GM21717 (cell line): ENCODE results near the gene CFAP99.

Experiments used
- ATAC-seq: cut with Tn5 transposase; IDR thresholded peaks from one replicate; pipeline ENCODE4 v1.9.1; 2021; ENCODE audit warnings: mild to moderate bottlenecking, moderate library complexity; ENCODE audit not compliant: unreplicated experiment

Gene CFAP99

DNA sequence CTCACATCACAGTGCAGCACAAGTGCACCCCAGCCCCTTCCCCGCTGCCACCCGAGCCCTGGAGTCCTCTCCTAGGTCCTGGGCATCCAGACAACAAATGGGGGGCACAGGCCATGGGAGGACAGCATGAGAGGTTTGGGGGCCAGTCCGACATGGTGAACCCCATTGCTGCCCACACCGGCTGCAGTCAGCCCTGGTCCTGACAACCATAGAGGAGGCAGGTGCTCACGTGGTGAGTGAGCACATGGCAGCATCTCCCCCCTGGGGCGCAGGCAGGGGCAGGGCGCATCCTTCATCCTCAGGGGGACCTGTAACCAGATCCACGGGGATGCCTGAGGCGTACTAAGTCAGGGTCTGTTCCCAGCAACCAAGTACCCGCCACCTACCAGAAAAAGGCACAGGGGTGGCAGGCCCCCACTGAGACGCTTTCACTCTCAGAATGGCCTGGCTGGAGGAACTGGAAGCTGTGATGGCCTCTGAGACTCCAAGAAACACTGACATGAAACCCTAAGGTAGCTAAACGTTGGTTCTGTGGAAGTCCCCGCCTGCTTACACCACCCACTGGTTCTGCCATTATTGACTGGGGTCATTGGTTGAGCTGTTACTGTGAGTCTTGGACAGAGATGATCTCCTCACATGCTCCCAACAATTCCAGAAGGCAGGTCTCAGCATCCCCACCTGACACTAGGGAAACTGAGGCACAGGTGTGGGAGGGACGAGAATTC, 6.8 kb upstream of the CFAP99 start:
- ATAC-seq: peak; percentile 29

DNA sequence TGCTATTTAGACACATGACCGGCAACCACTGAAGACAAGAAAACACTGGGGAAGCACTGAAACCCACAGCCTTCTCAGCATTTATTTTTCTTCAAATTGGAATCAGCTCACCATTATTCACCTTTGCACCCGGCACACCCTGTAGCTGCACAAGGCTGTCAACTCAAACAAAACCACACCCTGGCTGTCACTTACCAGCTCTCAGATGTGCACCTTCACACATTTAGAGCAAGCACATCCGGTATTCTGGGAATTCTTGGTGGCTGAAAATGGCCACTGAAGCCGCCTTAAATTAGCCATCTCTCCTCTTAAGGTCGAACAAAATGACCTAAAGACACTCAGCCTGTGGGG, 6.2 kb upstream of the CFAP99 start:
- ATAC-seq: peak; percentile 35

DNA sequence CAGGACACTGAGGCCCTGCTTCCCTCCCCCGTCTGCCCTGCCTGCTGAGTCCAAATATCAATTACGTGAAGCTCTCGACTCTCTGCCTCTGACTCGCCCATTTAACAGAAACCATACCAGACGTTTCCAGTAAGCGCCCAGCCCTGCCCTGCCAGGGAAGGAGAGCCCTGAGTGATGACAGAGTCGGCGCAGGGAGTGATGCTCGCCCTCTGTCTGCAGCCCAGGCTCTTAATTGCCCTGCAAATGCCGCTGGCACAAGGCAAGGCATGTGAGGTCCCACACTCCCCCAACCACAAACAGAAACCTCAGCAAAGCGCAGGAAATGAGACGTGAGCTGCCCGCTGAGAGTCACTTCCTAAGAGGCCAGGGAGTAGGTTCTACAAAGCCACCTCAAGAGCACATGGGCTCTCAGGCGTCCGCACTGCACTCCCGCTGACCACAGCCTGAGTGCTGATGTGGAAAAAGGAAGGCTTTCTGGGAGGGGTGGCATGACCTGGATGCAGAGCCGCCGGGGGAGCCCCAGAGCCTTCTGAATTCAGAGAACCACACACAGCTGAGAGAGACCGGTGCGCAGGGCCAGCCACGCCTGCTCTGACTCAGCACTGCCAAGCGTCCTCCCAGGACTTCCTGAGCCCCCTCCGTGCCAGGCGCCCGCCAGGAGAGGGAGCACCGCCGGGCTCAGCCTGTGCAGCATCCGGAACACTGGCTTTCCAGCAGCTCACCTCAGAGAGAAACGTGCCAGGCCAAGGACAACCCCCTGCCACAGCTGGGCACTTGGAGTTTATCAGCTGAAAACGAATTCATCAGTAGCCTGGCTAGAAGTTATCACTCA, 5.7 kb upstream of the CFAP99 start:
- ATAC-seq: peak; percentile 48

DNA sequence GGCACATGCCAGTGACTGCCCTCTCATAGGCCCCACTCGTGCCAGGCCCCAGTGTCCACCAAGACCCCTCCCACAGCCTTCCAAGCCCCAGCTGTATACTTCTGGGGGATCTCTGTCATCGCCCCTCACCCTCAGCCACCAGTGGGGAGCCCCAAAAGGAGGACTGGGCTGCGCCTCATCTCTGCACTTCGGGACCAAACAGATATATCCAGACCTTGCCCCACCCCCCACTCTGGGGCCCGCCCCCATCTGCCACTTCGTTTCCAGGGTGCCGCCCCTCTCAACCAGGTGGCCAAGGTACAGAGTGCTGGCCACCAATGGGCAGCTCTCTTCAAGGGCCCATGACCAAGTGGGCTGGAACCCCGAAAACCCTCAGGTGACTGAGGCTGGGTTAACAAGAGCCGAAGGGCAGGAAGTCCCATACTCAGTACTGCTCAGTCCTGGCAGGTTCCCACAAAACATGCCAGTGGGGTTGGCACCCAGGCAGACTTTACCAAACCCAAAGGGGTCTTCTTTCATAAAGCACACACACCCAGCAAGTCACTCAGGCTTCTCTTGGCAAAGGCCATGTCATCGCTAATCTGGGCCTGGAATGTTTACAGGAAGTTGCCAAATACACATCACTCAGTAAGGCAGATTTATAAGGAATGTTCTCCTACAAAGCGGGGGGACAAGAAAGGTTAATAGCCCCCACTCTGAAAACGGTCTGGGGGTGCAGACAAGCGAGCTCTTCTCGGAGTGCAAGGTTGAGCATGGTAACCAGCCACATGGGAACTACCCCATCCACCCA, 4.7 kb upstream of the CFAP99 start:
- no peak for ATAC-seq

DNA sequence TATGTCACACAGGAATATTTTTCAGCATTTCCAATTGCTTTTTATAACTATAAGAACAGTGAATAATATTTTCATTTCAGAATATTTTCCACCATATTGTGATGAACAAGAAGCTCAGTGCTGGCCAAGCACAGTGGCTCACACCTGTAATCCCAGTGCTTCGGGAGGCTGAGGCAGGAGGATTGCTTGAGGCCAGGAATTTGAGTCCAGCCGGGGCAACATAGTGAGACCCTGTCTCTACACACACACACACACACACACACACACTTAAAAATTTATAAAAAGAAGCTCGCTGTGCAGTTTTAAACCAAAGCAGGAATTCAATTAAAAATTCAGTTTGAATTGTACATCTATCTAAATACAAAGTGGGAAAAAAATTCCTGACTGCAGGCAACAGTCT, 3.5 kb upstream of the CFAP99 start:
- no peak for ATAC-seq

DNA sequence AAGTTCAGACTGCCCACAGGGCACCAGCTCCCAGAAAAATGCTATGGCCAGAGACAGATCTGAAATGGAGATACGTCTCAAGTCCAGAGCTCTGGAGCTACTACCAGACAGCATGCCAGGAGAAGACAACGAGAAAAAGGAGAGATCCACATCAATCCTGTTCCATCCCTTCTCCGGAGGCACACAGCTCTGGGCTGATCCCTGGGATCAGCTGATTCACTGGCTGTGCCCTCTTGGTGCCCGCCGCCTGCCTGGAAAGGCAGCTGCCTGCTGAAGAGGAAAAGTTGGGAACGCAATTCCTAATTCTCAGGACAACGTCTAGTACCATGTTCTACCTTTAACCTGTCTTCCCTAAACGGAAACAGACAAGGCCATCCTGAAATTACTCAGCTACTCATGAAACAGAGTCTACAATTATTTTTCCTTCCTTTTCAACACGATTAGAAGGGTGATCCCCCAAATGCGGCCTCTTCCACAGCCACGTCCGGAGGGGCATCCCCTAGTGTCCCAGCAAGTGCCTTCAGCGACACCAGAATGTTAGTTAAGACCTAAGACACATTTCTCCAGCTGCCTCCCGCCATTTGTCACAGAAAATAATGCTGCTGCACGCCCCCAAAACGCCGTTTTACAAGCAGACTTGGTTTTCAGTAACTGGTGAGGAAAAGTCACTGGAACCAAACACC, 2.7 kb upstream of the CFAP99 start:
- ATAC-seq: no peak

DNA sequence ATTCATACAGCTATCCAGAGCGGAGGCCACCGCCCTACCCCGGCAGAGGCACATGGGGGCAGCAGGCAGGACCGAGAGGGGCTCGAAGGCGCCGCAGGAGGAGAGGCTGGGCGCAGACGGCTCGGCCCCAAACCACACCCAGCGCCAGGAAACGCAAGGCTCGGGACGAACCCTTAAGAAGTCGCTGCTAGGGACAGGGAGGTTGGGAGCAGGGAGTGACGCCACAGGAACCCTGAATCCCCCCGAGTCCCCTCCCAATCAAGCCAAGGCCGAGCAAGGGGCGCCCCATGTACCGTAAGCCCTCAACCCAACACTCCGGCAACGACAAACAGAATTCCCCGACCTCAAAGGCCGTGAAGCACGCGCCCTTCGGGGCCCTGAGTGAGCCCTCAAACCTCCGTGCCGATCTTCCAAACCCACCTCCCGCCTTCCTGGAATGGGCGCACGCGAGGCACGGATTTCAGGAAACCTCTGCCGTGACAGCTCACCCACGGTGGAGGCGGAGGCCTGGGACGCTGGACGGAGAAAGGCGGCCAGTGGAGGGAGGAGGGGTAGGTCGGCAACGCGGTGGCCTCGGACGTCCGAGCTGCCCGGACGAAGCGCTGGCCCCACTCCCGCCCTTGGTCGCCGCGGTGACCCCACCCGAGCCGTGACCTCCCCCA, 2.1 kb upstream of the CFAP99 start:
- no peak for ATAC-seq

DNA sequence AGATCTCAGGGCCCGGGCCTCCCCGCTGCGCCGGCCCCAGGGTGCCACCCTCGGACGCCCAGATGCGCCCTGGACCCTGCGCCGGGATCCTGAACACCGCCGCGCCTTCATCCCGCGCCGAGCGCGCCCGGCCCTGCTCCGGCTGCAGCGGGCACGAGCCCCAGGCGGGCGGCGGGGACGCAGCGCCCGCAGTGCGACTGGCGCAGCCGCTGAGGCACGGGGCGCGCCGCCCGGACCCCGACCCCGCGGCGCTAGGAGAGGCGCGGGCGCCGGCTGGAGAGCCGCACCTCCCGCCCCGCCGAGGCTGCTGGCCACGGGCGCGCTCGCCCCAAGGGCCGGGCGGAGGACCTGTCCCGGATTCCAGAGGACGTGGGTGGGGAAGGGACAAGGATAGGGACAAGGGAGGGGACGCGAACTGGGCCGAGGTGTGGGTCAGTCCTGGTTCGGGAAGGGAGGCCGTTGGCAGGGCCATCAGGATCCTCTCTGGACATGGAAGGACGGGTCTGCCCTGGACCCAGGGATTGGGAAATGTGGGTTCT, 1.5 kb upstream of the CFAP99 start:
- ATAC-seq: no peak

DNA sequence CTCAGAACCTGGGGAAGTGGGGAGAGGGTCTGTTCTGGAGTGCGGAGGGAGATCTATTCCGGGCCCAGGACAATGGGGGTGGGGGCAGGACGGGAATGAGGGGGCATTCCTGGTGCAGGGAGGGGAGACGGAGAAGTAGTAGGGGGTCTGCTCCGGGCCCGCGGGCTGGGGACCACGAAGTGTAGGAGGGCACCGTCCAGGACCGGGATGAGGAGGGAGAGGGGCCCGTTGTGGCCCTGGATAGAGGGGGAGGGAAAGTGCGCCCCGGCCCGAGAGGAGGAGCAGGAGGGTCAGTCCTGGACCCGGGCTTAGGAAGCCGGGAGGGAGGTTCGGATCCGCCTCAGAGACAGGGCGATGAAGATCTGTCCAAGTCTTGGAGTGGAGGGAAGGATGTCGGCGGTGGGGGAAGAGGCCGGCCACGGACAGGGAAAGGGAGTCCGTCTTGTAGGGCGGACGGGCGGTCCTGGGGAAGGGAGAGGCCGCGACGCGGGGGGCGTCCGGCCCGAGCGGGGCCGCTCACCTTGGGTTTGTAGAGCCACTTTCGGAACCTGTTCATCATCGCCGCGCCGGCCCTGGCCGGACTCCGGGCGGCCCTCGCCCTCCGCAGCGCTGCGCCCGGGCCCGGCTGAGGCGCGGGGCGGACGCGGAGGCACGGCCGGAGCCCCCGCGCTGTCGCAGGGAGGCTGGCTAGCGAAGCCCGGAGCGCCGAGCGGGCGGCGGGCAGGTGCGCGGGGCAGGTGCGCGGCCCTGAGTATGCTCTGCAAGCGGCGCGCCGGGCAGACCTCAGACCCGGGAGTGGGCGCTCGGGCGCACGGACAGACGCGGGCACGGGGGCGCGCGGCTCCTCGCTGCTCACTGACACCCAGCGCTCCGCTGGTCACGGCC, 748 bp upstream of the CFAP99 start, which contains the start of gene ZFYVE28:
Gene ZFYVE28 (minus strand): TSS at position 881 of the 885 bp plus-strand sequence. CDS start 322 bp downstream, at position 559.
- peak; percentile 2 for ATAC-seq

DNA sequence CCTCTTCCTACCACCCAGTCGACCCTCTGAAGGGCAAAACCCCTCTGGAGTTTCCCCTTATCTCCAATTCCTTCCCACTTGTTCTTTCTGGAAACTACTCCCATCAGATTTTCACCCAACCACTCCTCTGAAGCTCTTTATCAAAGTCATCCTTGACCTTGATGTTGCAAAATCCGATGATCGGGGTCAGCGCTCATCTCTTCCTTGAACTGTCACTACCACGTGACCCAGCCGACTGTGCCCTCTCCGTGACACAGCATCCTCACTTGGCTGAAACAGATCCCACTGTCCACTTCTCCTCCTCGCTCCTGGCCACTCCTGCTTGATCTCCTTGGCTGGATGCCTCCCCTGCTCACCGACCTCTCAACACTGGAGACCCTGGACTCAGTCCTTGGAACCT, 1.1 kb downstream of the CFAP99 start:
- ATAC-seq: no peak

DNA sequence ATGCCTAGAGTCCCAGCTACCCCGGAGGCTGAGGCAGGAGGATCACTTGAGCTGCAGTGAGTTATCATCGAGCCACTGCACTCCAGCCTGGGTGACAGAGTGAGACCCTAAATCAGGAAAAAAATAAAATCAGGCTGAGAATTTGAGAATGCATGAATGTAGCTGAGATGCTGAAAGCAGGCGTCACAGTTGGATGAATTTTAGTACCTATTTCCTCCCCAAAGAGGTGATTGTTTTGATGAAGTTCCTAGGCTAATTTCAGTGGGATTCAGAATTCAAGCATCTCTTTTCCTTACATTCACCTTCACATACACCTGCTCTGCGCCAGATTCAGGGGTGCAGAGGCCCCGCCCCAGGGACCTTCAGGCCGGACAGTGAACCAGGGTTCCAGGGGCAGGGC, 3.2 kb downstream of the CFAP99 start:
- no peak for ATAC-seq

DNA sequence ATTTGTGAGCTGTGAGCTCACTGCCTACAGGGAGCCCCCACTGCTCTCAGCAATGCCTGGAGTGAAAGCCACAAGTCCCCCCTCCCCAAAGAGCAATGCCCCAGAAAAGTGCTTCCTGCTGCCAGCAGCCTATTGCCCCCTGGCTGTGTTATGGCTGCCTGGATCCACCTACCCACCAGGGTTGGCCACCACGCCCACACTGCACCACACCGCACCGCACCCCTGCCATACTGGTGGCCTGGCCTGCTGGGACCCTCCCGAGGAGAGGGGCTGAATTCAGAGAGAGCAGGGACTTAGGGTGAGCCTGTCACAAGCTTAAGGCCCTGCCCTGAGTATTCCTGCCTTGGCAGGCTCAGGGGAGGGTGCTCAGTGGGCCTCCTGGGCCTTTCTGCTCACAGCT, 4.3 kb downstream of the CFAP99 start:
- no peak for ATAC-seq

DNA sequence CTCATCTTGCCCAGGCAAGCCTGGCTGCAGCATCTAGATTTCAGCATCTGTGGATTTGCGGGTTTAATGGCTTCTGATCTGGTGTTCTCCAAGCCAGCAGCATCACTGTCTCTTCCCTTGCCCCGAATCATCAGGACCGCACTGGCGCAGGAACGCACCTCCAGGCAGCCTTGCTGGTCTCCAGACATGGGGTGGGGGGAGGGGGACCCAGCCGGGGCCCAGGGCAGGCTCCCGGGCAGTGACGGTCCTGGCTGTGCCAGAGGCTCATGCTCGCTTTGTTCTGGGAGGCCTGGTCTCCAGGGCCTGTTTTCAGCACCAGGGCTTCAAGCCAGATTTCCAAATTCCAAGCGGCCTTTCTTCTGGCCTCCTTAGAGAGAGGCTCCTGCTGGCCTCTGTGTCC, 4.9 kb downstream of the CFAP99 start:
- no peak for ATAC-seq

DNA sequence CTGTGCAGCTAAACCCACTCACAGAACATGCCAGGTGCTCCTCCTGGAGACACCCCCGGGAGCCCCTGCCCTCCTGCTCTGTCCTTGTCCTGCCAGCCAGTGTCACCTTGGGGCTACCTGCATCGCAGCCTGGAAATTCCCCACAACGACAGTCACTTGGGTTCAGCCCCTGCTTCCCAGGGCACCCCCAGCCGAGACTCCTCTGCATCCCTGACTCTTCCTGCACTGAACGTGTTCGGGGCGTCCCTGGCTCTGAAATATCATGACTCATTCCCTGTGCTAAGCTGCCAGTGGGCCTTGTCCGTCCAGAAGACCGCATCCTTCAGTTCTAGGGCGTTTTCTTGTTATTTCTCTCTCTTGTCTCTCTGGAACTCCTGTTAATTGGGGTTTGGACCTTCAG, 5.8 kb downstream of the CFAP99 start:
- ATAC-seq: no peak

DNA sequence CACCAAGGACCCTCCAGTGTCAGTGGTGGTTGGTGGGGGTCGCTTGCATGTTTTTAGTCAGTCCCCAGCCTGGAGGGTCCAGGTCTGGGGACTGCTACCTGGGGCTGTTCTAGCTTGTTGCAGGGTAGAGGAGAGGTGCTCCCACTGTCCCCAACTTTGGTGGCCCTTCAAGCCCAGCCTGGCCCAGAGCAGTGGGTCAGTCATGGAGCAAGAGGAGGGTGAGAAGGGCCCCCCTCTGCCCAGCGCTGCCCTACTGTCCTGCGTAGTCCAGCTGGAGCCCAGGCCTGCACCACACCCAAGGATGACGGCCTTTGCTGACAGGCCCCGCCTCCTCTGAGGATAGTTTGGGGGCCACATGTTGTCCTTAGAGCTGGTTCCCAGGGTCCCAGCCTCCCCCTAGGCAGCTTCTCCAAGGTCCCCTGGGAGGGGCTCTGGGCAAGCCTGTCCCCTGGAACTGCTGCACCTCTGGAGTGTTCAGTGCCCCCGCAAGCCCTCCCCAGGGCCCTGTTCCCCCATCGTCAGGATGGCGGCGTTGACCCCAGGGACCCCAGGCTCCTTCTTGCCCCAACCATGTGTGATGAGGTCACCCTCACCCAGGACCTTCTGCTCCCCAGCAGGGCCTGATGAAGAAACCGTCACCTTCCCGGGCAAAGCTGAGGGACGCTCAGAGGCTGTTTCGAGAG, 6.8 kb downstream of the CFAP99 start:
- no peak for ATAC-seq

DNA sequence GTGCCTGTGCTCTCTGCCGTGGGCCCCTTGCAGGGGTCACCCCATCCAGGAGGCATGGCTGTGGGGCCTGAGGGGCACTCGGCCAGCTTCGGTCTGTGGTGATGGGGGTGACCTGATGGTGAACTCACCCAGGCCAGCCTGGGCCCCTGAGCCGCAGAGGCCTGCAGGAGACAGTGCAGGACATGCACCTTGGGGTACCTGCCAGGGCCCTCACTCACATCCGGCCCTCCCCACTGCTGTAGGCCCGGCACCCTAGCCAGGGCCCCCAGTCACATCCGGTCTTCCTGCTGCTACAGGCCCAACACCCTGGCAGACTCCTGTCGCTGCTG, 7.3 kb downstream of the CFAP99 start:
- ATAC-seq: no peak

DNA sequence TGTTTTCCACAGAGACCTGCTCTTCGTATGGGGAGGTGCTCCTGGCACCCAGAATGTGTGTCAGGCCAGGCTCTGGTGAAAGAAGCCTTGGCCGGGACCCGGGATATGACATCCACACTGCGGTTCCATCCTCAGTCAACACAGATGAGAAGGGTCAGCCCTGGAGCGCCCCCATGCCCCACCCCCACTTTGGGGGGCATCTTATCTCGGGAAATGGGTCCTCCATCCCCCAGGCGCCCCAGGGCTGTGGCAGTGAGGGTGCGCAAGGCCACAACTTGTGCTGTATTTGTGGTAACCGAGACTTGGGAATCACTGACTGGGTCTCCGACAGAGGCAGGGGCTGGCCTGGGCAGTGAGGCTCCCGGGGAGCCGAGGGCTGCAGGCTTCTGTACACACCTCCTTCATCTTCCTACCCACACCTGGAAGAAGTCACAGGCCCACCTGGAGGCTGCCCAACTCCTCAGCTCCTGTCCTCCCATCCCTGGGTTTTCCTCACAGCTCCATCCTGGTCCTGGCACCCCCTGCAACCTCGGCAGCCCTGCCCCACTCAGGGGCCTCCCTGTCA, 8.0 kb downstream of the CFAP99 start:
- ATAC-seq: no peak
